Esophagus (tissue), 2 donors: ENCODE data around the gene TRPV5. TPM values are rescaled to one million over a fixed set of nuclear protein-coding genes. Genes with fewer than 3 reads are reported as not detected.
"Not testable (repeated sequence)": the region's sequence is repeated elsewhere in the genome, so short reads cannot be mapped to it uniquely, and the experiment has no call there.

Experiments used
- H3K27ac ChIP-seq, 2 donors: one replicate each; pipeline ENCODE4 v1.5.1; 2013; ENCODE audit warnings: low read depth in 2 of 2, mild to moderate bottlenecking in 2 of 2, inconsistent platforms in 1 of 2, low read length in 1 of 2, moderate library complexity in 1 of 2
- H3K27me3 ChIP-seq, 2 donors: one replicate each; pipeline ENCODE4 v1.6.1; 2013; ENCODE audit warnings: low read length in 2 of 2, control low read depth in 1 of 2, mild to moderate bottlenecking in 1 of 2; ENCODE audit not compliant: insufficient read depth in 2 of 2, control insufficient read depth in 1 of 2
- H3K36me3 ChIP-seq, 2 donors: one replicate each; pipeline ENCODE4 v1.6.1; 2013; ENCODE audit warnings: low read length in 1 of 2; ENCODE audit not compliant: control insufficient read depth in 2 of 2, insufficient read depth in 2 of 2
- H3K4me1 ChIP-seq, 2 donors: one replicate each; pipeline ENCODE4 v1.6.1; 2013; ENCODE audit warnings: low read length in 1 of 2; ENCODE audit not compliant: control insufficient read depth in 2 of 2, insufficient read depth in 2 of 2
- H3K4me3 ChIP-seq, 2 donors: one replicate each; pipeline ENCODE4 v1.5.1; 2013; ENCODE audit warnings: low read length in 2 of 2, mild to moderate bottlenecking in 2 of 2, low read depth in 1 of 2, moderate library complexity in 1 of 2
- H3K9me3 ChIP-seq, 2 donors: one replicate each; pipeline ENCODE4 v1.6.1; 2013; ENCODE audit warnings: mild to moderate bottlenecking in 2 of 2, low read depth in 1 of 2, low read length in 1 of 2, moderate library complexity in 1 of 2; ENCODE audit not compliant: control insufficient read depth in 2 of 2, insufficient read depth in 1 of 2
- WGBS, 2 donors: extraction: QIAGEN DNeasy Blood & Tissue Kit; methylation state at CpG; one replicate each; pipeline ENCODE4 v1.1.7; 2013; 5-methylcytosine and 5-hydroxymethylcytosine counted together
- polyA plus RNA-seq, 2 donors: library from polyadenylated mRNA; stranded (reverse); fragments of 200-250 nt; gene quantifications; one replicate each; pipeline ENCODE4 v1.2.3, GENCODE V29; 2013
- donor health status: healthy with polysubstance abuse.
- donor health status: Bipolar disorder and iron deficiency.

The TRPV5 gene
- polyA plus RNA-seq, result not detected

DNA sequence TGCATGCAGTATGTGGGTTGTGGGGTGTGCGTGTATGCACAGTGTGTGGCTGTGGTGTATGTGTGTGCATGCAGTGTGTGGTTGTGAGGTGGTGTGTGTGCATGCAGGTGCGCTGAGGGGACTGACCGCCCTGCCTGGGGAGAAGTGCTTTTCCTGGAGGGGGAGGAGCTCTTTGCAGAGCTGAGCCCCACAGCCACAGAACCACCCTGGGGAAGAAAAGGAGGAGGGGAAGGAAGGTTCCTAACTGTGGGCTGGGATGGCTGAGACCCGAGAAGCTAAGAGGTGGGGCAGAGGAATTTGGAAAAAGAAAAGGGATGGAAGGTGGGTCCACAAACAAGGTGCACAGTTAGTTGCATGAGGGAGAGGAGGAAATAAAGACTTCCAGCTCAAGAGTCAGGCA is at the start of gene TRPV5:
Gene TRPV5, minus strand, starts transcription at position 123 of the 400 bp plus-strand sequence. CDS start 287 bp downstream, outside the sequence.
- H3K36me3 ChIP-seq, result no peaks in the 10 kb centered on the region
- H3K27ac ChIP-seq, result no peak within 1 kb of the TSS
- no peaks in the 10 kb centered on the region for H3K4me1 ChIP-seq
- H3K27me3 ChIP-seq, result no peaks in the 10 kb centered on the region
- H3K4me3 ChIP-seq, result no peak within 1 kb of the TSS
- WGBS, 2 donors, result 75 to 81% methylated on average over 4 of the region's 4 CpGs
- H3K9me3 ChIP-seq, result no peaks in the 10 kb centered on the region

DNA sequence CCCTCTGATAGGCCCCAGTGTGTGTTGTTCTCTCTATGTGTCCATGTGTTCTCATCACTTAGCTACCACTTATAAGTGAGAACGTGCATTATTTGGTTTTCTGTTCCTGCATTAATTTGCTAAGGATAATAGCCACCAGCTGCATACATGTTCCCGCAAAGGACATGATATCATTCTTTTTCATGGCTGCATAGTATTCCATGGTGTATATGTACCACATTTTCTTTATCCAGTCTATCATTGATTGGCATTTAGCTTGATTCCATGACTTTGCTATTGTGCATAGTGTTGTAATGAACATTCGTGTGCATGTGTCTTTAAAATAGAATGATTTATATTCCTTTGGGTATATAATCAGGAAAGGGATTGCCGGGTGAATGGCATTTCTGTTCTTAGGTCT is 44.9 kb upstream of the TRPV5 start:
- H3K36me3 ChIP-seq, H3K27ac ChIP-seq, H3K4me1 ChIP-seq, H3K27me3 ChIP-seq, H3K9me3 ChIP-seq, H3K4me3 ChIP-seq: not testable (repeated sequence)
- WGBS, 2 donors, result 85 to 86% methylated on average over 4 of the region's 4 CpGs

DNA sequence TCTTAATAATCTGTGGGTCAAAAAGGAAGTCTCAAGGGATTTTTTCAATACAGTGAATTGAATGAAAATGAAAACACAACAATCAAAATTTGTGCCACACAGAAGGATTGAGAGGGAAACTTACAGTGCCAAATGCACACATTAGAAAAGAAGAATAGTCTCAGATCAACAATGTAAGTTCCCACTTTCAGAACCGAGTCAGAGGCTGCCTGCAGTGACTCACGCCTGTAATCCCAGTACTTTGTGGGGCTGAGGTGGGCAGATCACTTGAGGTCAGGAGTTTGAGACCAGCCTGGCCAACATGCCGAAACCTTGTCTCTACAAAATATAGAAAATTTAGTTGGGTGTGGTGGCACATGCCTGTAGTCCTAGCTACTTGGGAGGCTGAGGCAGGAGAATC is 41.1 kb upstream of the TRPV5 start:
- Histone ChIP-seq H3K9me3 (no peaks in the 10 kb centered on the region), H3K4me1 (no peaks in the 10 kb centered on the region), H3K36me3 (no peaks in the 10 kb centered on the region), H3K27ac (no peak overlapping the region), H3K4me3 (no peak overlapping the region), H3K27me3 (peaks cover 0 to 4% of the 10 kb centered on the region in 2 donors)
- 65 to 75% methylated on average over 3 of the region's 3 CpGs for WGBS, 2 donors

DNA sequence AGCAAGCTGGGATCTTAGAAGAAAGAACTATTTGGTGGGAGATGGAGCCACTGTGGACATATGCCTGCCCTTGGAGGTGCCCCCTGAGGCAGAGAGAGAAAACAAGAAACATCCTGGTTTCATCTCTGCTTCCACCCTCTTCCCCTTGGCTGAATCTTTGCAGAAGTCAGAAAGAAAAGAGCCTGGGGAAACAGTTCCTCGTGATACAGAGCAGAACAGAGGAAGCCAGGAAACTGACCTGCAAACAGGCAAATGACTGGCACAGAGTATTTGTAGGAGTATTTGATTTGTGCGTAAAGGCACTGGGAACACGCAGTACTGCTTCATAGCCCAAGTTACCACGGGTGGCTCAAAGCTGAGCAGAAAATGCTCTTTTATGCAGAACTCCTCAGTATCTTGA is 35.6 kb upstream of the TRPV5 start:
- WGBS, 2 donors, result 60 to 68% methylated on average over 4 of the region's 4 CpGs
- peaks cover 0 to 4% of the 10 kb centered on the region in 2 donors for H3K27me3 ChIP-seq
- no peak overlapping the region for H3K27ac ChIP-seq
- H3K4me1 ChIP-seq, result no peaks in the 10 kb centered on the region
- H3K36me3 ChIP-seq, result no peaks in the 10 kb centered on the region
- H3K4me3 ChIP-seq, result no peak overlapping the region
- H3K9me3 ChIP-seq, result no peaks in the 10 kb centered on the region

DNA sequence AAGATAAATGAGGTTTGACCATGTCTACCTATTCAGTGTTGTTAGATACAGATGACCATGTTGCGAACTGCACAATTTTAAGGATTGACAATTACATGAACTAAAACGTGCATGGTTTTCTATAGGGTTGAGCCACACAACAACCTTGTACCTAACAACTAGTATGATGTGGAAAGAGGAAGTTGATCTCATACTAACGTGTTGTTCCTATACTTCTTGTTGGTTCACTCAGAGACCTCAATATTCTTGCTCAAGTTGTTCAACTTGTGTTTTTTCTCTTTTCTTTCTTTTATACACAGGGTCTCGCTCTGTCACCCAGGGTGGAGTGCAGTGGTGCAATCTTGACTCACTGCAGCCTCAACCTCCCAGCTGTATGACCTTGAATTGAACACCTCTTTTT is 34.7 kb upstream of the TRPV5 start:
- no peaks in the 10 kb centered on the region for H3K4me1 ChIP-seq
- no peaks in the 10 kb centered on the region for H3K36me3 ChIP-seq
- H3K9me3 ChIP-seq, result no peaks in the 10 kb centered on the region
- H3K27ac ChIP-seq, result no peak overlapping the region
- H3K4me3 ChIP-seq, result no peak overlapping the region
- WGBS, 2 donors, result 81 to 83% methylated on average over 4 of the region's 4 CpGs
- peaks cover 0 to 4% of the 10 kb centered on the region in 2 donors for H3K27me3 ChIP-seq

DNA sequence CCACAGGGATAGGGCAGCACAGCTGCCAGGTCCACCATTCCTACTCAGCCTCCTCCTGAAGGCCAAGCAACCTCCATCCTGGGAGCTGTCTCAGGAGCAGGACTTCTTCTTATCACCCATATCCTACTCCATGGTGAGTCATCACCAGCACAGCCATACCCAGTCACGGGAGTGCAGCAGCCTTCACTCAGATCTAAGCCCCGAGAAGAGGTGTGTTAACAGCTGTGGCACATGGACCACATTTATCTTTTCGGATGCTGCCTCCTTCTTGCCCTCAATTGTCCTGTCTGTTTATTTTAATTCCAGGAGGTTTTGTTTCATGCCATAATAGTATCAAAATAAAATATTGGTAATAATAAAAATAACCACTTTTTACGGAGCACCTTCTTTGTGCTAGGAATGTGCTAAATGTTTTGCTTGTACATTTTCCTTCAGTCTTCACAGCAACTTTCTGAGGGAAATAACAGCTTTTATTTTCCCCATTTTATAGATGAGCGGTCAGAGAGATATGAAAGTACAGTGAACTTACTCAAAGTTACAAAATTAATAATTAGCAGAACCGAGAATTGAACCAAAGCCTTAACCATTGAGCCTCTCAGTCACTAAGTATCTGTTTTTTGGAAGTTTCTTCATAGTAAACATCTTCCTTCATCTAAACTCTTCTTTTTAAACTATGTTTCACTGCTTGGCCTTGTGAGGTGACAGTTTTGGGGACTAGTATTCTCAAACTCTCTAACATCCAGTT is 31.1 kb upstream of the TRPV5 start:
- H3K27me3 ChIP-seq, result no peaks in the 10 kb centered on the region

DNA sequence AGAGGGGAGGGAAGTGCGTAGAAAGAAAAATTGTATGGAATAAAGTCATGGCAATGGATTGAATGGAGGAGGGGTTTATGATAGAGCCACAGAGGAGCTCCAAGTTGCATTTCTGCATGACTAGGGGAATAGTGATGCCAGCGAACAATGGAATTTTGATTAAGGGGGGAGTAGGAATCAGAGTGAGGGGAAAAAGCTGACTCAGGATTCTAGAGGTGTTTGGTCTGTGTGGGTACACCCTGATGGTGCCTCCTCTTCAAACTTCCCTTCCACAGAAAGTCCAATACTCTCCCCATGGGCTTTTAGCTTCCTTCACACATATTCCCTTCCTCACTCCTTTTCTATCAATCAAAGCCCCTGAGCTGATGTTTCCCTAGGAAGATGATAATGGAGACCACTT is 30.4 kb upstream of the TRPV5 start:
- WGBS, 2 donors, result 92 to 93% methylated on average over 2 of the region's 2 CpGs

More for the DNA sequence above, 31.1 kb upstream of the TRPV5 start:
- no peaks in the 10 kb centered on the region for H3K9me3 ChIP-seq
- H3K4me3 ChIP-seq, result no peak overlapping the region
- no peaks in the 10 kb centered on the region for H3K4me1 ChIP-seq
- H3K36me3 ChIP-seq, result no peaks in the 10 kb centered on the region
- WGBS, 2 donors, result 73 to 78% methylated on average over 6 of the region's 6 CpGs
- no peak overlapping the region for H3K27ac ChIP-seq

DNA sequence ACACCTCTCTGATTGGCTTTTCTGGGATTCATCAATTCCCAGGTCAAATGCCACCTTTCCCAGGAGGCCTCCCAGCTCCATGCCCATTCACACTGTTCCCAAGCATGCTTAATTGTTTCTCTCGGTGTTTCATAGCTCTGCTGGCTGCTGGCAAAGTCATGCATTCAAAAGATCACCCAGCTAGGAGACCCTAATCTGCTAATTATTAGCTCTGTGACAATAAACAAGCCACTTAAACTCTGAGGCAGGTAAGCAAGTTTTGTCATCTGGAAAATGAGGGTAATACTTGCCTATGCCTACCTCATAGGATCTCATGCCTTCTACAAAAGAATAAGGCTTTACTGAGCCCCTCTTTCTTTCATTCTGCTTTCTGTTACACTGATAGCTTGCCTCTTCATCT is 29.4 kb upstream of the TRPV5 start:
- Histone ChIP-seq H3K27ac (no peak overlapping the region), H3K36me3 (no peaks in the 10 kb centered on the region), H3K4me3 (no peak overlapping the region), H3K4me1 (no peaks in the 10 kb centered on the region), H3K27me3 (no peaks in the 10 kb centered on the region), H3K9me3 (no peaks in the 10 kb centered on the region)
- 40 to 43% methylated on average over 1 of the region's 1 CpG for WGBS, 2 donors

More for the DNA sequence above, 30.4 kb upstream of the TRPV5 start:
- no peak overlapping the region for H3K4me3 ChIP-seq
- no peaks in the 10 kb centered on the region for H3K36me3 ChIP-seq
- H3K27ac ChIP-seq, result no peak overlapping the region
- no peaks in the 10 kb centered on the region for H3K9me3 ChIP-seq
- no peaks in the 10 kb centered on the region for H3K27me3 ChIP-seq
- no peaks in the 10 kb centered on the region for H3K4me1 ChIP-seq

DNA sequence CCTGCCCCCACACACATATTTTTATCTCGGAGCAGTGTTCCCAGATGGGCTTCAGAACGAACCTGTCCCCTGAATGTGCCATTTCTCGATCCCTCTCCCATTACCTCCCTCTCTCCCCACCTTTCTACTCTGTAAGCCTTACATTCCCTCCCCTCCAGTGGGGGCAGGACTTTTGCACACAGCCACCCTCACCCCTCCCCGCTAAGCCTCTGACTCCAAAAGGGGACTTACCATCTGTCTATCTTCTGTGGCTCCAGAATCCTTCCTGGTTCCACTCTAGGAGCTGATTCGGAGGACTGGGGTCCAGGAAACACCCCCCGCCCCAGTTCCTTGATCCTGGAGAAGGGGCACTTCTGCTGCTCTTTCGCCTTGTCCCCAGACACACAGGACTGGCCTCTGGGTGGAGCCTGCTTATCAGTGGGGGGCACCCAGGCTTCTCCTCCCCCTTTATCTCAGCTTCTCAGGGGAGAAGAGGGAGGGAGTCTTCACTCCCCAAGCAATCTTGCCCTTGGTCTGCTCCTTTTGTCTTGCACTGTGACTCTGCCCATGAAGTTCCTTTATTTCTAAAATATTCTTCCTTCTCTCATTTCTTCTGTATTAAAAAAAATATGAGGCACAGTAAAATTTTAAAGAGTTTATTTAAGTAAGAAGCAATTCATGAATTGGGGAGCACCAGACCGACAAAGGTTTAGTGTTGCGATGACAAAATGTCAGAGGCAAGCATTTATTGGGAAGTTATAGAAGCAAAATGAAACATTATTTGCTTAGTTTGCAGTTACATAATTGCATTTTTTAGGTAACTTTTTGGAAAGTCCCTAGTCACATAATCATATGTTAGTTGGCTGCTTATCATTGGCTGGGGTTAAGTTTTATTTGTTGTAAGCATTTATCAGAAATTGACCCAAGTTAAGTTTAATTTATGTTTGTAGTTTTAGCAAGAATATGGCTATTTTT is 28.7 kb upstream of the TRPV5 start, which contains the start of gene KEL:
Gene KEL, minus strand, starts transcription at position 391 of the 954 bp plus-strand sequence. Its CDS starts 157 bp downstream, at position 234.
- 71 to 74% methylated on average over 9 of the region's 9 CpGs for WGBS, 2 donors
- H3K4me3 ChIP-seq, result no peak within 1 kb of the TSS
- H3K27ac ChIP-seq, result no peak within 1 kb of the TSS
- H3K36me3 ChIP-seq, result no peaks in the 10 kb centered on the region
- no peaks in the 10 kb centered on the region for H3K9me3 ChIP-seq
- no peaks in the 10 kb centered on the region for H3K27me3 ChIP-seq
- H3K4me1 ChIP-seq, result no peaks in the 10 kb centered on the region
